Measurements from ENCODE around the gene ASB1.

ASB1 gene

GRCh38 chr2:238391042-238391689 is 35.6 kb upstream of the ASB1 start:
- TF ChIP-seq FOXP2 (optimal IDR thresholded peaks at IDR 0.05; ENCODE audit: borderline replicate concordance, extremely low read depth, extremely low read length, insufficient read depth) = no peak
- no peak for TF ChIP-seq SIN3A (IDR thresholded peaks at IDR 0.05; ENCODE audit: borderline replicate concordance, insufficient read depth, low read length)

- TF ChIP-seq, protein P1, sequence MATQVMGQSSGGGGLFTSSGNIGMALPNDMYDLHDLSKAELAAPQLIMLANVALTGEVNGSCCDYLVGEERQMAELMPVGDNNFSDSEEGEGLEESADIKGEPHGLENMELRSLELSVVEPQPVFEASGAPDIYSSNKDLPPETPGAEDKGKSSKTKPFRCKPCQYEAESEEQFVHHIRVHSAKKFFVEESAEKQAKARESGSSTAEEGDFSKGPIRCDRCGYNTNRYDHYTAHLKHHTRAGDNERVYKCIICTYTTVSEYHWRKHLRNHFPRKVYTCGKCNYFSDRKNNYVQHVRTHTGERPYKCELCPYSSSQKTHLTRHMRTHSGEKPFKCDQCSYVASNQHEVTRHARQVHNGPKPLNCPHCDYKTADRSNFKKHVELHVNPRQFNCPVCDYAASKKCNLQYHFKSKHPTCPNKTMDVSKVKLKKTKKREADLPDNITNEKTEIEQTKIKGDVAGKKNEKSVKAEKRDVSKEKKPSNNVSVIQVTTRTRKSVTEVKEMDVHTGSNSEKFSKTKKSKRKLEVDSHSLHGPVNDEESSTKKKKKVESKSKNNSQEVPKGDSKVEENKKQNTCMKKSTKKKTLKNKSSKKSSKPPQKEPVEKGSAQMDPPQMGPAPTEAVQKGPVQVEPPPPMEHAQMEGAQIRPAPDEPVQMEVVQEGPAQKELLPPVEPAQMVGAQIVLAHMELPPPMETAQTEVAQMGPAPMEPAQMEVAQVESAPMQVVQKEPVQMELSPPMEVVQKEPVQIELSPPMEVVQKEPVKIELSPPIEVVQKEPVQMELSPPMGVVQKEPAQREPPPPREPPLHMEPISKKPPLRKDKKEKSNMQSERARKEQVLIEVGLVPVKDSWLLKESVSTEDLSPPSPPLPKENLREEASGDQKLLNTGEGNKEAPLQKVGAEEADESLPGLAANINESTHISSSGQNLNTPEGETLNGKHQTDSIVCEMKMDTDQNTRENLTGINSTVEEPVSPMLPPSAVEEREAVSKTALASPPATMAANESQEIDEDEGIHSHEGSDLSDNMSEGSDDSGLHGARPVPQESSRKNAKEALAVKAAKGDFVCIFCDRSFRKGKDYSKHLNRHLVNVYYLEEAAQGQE (IDR thresholded peaks at IDR 0.05; ENCODE audit: insufficient read depth in 1 of 2, low read depth in 2 of 2, low read length in 2 of 2) = no peak
Observed at GRCh38 chr2:238396663-238397062, 30.1 kb upstream of the ASB1 start.

GRCh38 chr2:238397356-238397755 is 29.4 kb upstream of the ASB1 start:
- TF ChIP-seq, protein P1 (IDR thresholded peaks at IDR 0.05; ENCODE audit: insufficient read depth in 1 of 2, low read depth in 2 of 2, low read length in 2 of 2) = no peak
- TF ChIP-seq POLR2AphosphoS5 (IDR thresholded peaks at IDR 0.05; ENCODE audit: low read depth, low read length) = no peak
- TF ChIP-seq TAF1 (IDR thresholded peaks at IDR 0.05; ENCODE audit: borderline replicate concordance, insufficient read depth, low read length) = no peak
- no peak for TF ChIP-seq FOXP2 (optimal IDR thresholded peaks at IDR 0.05; ENCODE audit: borderline replicate concordance, extremely low read depth, extremely low read length, insufficient read depth)
- no peak for TF ChIP-seq SIN3A (IDR thresholded peaks at IDR 0.05; ENCODE audit: borderline replicate concordance, insufficient read depth, low read length)

DNA sequence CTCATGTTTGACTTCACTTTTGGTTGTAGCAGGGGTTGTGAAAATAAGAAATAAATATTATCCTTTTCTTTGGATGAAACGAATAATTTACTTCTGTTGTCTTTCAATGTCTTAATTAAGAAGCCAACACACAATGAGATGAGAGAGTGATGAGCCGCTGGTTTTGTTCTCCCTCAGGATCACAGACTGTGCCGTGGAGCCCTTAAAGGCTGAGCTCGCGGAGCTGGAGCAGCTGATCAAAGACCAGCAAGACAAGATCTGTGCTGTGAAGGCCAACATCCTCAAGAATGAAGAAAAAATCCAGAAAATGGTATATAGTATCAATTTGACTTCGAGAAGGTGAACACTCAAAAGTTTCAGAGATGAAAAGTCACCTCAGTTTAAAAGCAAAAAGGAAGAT is 28.1 kb upstream of the ASB1 start:
- TF ChIP-seq FOXP2 (optimal IDR thresholded peaks at IDR 0.05; ENCODE audit: borderline replicate concordance, extremely low read depth, extremely low read length, insufficient read depth) (no peak), SIN3A (IDR thresholded peaks at IDR 0.05; ENCODE audit: borderline replicate concordance, insufficient read depth, low read length) (no peak), POLR2AphosphoS5 (IDR thresholded peaks at IDR 0.05; ENCODE audit: low read depth, low read length) (no peak), TAF1 (IDR thresholded peaks at IDR 0.05; ENCODE audit: borderline replicate concordance, insufficient read depth, low read length) (no peak)
- TF ChIP-seq, protein P1 (IDR thresholded peaks at IDR 0.05; ENCODE audit: insufficient read depth in 1 of 2, low read depth in 2 of 2, low read length in 2 of 2) = no peak

GRCh38 chr2:238399094-238399493 is 27.6 kb upstream of the ASB1 start:
- no peak for TF ChIP-seq FOXP2 (optimal IDR thresholded peaks at IDR 0.05; ENCODE audit: borderline replicate concordance, extremely low read depth, extremely low read length, insufficient read depth)
- no peak for TF ChIP-seq POLR2AphosphoS5 (IDR thresholded peaks at IDR 0.05; ENCODE audit: low read depth, low read length)
- TF ChIP-seq, protein P1 (IDR thresholded peaks at IDR 0.05; ENCODE audit: insufficient read depth in 1 of 2, low read depth in 2 of 2, low read length in 2 of 2) = no peak
- no peak for TF ChIP-seq TAF1 (IDR thresholded peaks at IDR 0.05; ENCODE audit: borderline replicate concordance, insufficient read depth, low read length)
- TF ChIP-seq SIN3A (IDR thresholded peaks at IDR 0.05; ENCODE audit: borderline replicate concordance, insufficient read depth, low read length) = no peak
